HG03025 (cell line): ENCODE data around the gene ZSCAN10.
"Not testable (repeated sequence)": the region's sequence is repeated elsewhere in the genome, so short reads cannot be mapped to it uniquely, and the experiment has no call there.

Experiments
- ATAC-seq: cut with Tn5 transposase; IDR thresholded peaks from one replicate; pipeline ENCODE4 v1.9.1; 2021; ENCODE audit warnings: mild to moderate bottlenecking, moderate library complexity; ENCODE audit not compliant: unreplicated experiment, low FRiP score

The ZSCAN10 gene

GRCh38 chr16:3098459-3099394, at the start of gene ZSCAN10:
TSS of gene ZSCAN10 (minus strand) at chr16:3099294. CDS start at chr16:3092937, 6,357 bp downstream.
- no peak for ATAC-seq

DNA sequence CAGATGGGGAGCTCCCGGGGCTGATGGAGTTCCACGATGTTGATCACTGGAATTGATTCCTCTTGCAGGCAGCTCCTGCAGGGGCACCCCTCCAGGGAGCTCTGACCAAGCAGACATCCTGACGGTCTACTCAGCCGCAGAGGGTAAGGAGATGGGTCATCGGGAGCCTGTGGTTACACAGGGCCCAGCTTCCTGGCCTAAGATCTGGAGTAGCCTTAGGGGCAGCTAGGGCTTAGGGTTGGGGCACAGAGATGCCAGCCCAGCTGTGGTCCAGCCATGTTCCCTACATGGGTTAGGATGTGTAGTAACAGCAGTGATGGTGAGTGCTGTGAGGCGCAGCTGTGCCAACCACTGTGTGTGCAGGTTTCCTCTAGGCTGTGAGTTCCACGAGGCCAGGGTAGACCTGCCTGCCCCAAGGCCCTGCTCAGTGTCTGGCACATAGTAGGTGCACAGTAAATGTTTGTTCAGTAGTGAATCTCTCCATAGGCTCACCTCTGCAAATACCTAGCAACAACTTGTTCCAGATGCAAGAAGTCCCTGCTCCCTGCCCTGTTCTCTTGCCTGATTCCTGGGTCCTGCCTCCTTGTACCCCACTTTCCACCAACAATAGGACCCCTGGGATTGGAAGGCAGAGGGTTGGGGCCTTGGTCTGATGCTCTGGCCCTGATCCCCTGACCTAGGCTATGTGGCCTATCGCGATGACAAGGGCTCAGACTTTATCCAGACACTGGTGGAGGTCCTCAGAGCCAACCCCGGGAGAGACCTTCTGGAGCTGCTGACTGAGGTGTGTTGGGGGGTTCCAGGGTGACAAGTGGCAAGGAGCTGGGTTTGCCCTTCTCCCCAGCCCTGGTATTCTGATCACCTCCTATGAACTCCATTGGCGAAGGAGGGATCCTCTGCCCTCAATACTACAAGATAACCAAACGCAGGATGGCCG, 49.4 kb upstream of the ZSCAN10 start:
- ATAC-seq: no peak

- no peak for ATAC-seq
Observed at GRCh38 chr16:3147757-3148104, 48.6 kb upstream of the ZSCAN10 start.

- no peak for ATAC-seq
Observed at GRCh38 chr16:3147046-3147756, 48.1 kb upstream of the ZSCAN10 start.

GRCh38 chr16:3145660-3146059, 46.6 kb upstream of the ZSCAN10 start:
- no peak for ATAC-seq

GRCh38 chr16:3145151-3145550, 46.1 kb upstream of the ZSCAN10 start:
- no peak for ATAC-seq

DNA sequence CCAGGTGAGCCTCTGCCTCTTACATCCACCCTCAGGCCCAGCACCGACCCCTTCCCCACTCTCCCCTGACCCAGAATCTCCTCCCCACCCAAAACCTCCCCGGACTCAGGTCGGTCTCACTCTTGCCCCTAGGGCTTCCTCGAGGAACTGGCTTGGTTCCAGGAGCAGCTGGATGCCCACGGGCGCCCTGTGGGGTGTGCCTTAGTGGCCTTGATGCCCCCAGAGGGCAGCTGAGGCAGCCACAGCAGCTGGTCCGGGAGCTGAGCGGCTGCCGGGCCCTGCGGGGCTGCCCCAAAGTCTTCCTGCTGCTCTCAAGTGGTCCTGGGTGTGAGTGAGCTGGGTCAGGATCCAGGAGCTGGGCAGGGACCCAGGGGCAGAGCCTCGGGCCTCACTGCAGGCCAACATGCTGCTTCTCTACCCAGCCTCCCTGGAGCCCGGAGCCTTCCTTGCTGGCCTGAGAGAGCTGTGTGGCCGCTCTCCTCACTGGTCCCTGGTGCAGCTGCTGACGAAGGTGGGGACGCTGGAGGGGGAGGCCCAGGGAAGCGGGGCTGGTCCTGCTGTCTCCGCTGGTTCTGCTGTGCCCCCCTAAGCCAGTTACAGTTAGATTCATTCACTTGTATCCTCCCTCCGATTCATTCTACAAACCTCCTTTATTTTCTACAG, 45.4 kb upstream of the ZSCAN10 start:
- no peak for ATAC-seq

DNA sequence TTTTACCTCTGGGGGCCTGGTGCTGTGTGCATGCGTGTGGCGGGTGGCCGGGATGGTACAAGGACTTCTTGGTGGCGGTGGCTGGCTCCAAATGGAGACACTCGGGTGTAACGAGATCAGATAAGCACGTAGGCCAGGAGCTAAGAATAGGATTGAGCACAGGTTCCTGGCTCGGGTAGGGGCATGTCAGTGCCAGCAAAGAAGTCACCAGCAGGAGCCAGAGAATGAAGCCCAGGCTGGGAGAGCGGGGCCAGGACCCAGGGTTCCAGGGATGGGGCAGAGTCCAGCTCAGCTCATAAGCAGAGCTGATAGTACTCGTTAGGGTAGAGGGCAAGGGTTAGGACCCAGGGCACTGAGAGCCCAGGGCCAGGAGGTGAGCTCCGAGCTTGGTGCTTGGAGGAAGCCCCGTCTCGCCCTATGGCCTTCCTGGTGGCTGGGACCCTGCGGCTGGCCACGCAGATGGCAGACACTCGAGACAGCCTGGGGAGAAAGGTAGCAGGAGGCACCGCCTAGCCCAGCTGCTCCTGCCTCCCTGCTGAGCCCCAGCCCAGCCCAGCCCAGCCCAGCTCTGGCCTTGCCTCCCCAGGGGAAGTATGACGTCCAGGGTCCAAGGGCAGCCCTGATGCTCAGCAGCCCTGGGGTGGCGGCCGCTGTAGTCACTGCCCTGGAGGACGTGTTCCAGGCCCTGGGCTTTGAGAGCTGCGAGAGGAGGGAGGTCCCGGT, 44.7 kb upstream of the ZSCAN10 start:
- no peak for ATAC-seq

GRCh38 chr16:3143189-3143588, 44.1 kb upstream of the ZSCAN10 start:
- ATAC-seq: no peak

DNA sequence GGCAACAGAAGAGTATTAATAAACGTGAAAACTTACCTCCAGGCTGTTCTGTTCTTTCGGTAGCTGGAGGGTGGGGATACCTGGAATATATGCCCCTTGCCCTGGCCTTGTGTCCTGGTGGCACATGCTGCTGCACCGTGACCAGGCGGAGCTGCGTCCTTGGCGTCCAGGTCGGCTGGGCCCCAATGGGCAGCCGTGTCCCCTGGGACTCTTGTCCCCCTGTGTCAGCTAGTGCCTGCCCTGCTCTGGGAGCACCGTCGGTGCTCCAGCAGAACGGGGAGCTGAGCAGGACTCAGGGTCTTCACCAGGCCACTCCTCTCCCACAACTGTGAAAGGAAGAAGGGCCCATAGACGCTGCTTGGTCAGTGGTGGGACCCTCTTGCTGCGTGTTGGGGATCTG, 43.7 kb upstream of the ZSCAN10 start:
- no peak for ATAC-seq

DNA sequence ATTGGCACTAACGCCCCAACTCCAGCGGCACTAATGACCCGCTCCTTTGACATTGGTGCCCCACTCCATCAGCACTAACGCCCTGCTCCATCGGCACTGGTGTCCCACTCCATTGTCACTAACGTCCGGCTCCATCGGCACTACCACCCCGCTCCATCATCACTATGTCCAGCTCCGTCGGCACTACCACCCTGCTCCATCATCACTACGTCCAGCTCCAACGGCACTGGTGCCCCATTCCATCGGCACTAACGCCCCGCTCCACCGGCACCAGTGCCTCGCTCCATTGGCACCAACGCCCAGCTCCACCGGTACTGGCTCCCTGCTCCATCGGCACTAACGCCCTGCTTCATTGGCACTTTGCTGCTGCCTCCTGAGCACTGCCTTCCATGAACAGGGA, 43.2 kb upstream of the ZSCAN10 start:
- no peak for ATAC-seq

DNA sequence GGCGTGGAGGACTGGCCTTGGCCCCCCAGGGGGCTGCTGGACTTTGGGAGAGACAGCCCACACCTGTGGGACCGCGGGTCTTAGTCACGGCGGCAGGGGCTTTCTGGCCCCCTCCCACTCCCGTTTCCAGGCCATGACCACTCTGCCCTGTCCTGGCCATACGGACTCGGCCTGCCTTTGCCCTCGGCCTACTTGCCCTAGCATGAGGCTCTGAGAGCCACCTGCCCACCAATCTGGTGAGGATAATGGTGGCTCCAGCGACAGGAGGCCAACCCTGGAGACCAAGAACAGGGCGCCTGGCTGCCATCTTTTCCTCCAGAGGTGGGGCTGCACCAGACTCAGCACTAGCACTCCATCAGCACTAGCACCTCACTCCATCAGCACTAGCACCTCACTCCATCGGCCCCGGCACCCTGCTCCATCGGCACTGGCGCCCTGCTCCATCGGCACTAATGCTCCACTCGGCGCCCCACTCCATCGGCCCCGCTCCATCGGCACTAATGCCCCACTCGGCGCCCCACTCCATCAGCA, 42.8 kb upstream of the ZSCAN10 start:
- no peak for ATAC-seq

GRCh38 chr16:3140603-3141427, 41.7 kb upstream of the ZSCAN10 start:
- no peak for ATAC-seq

GRCh38 chr16:3139561-3139960, 40.5 kb upstream of the ZSCAN10 start:
- not testable (repeated sequence) for ATAC-seq

- no peak for ATAC-seq
Observed at GRCh38 chr16:3138823-3139426, 39.8 kb upstream of the ZSCAN10 start.

DNA sequence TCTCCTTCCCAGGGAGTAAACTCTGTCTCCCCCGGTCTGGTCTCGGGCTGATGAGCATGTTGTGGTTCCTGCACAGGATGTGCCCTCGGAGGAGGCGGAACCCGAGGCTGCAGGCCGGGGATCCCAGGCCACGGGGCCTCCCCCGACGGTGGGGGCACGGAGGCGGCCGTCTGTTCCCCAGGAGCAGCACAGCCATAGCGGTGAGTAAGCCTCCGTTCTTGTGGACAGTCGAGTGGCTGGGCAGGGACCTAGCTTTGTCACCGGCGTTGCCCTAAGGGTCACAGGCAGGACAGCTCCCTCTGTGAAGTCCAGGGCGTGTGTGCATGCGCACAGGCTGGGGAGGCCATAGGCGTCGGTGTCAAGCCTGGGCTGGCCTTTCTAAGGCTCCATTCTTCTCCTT, 39.2 kb upstream of the ZSCAN10 start:
- no peak for ATAC-seq

DNA sequence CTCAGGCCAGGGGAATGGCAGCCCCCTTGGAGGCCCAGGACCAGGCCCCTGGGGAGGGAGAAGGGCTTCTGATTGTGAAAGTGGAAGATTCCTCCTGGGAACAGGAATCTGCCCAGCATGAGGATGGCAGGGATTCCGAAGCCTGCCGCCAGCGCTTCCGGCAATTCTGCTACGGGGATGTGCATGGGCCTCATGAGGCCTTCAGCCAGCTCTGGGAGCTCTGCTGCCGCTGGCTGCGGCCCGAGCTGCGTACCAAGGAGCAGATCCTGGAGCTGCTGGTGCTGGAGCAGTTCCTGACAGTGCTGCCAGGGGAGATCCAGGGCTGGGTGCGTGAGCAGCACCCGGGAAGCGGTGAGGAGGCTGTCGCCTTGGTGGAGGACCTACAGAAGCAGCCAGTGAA, 38.2 kb upstream of the ZSCAN10 start:
- no peak for ATAC-seq

DNA sequence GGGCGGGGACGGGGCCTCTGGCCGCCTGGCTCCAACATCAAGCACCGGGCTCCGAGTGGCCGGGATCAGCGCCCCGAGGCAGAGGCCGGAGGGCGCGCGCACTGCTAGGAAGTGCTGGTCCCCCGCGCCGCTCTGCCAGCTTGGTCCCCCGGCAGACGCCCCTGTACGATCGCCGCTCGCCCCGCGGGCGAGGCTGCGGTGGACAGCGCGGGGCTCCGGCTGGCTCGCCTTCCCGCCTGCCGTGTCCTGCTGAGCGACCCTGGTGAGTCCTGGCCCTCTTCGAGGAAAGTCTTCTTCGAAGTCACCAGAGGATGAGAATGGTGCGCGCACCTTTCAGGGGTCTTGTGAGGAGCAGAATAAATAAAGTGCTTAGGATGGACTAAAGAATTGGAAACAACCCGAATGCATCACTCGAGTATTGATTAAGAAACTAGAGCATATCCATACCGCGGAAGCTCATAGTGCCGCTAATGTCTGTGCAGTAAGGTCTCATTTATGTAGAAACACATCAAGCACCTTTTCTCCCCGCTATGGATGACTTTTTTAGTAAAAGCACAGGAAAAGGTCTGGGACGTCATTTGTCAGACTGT, 36.1 kb upstream of the ZSCAN10 start:
- no peak for ATAC-seq
